HepG2 (cell line): Measurements from ENCODE around the gene ANKMY2. TPM values are rescaled to one million over a fixed set of nuclear protein-coding genes. Genes with fewer than 3 reads are reported as not detected.

Experiments used
- ATF2 ChIP-seq: sonication (generic); formaldehyde crosslinking; IDR thresholded peaks from 2 replicates; pipeline ENCODE4 v1.4.0; 2020; ENCODE audit warnings: missing genetic modification reagents
- DMAP1 ChIP-seq: IDR thresholded peaks from 2 replicates; pipeline ENCODE4 v1.6.1; 2016
- ELF1 ChIP-seq: sonication (generic); formaldehyde crosslinking; IDR thresholded peaks from 2 replicates; pipeline ENCODE4 v1.4.0; 2020; ENCODE audit warnings: missing genetic modification reagents
- ETV5 ChIP-seq: IDR thresholded peaks from 2 replicates; pipeline ENCODE4 v1.6.1; 2018; ENCODE audit warnings: missing biosample characterization, missing genetic modification reagents, inconsistent platforms, borderline replicate concordance
- GABPB1 ChIP-seq: IDR thresholded peaks from 2 replicates; pipeline ENCODE4 v1.6.1; 2016; ENCODE audit warnings: mild to moderate bottlenecking, missing genetic modification reagents, moderate library complexity, missing compliant biosample characterization
- HIVEP1 ChIP-seq: sonication (generic); formaldehyde crosslinking; IDR thresholded peaks from 2 replicates; pipeline ENCODE4 v1.4.0; 2020; ENCODE audit warnings: mild to moderate bottlenecking, missing genetic modification reagents
- KDM2A ChIP-seq: sonication (generic); formaldehyde crosslinking; IDR thresholded peaks from 2 replicates; pipeline ENCODE4 v1.4.0; 2020; ENCODE audit warnings: low read depth, missing genetic modification reagents, borderline replicate concordance
- MED8 ChIP-seq: sonication (generic); formaldehyde crosslinking; IDR thresholded peaks from 2 replicates; pipeline ENCODE4 v1.8.1; 2023; ENCODE audit warnings: mild to moderate bottlenecking, missing genetic modification reagents; ENCODE audit not compliant: insufficient replicate concordance
- MXD4 ChIP-seq: IDR thresholded peaks from 2 replicates; pipeline ENCODE4 v1.6.1; 2016; ENCODE audit warnings: mild to moderate bottlenecking, missing biosample characterization, missing genetic modification reagents
- POGZ ChIP-seq: sonication (generic); formaldehyde crosslinking; IDR thresholded peaks from 2 replicates; pipeline ENCODE4 v1.4.0; 2020; ENCODE audit warnings: mild to moderate bottlenecking, missing genetic modification reagents
- TCF7 ChIP-seq: sonication (generic); IDR thresholded peaks from 2 replicates; pipeline ENCODE4 v1.6.1; 2016; ENCODE audit warnings: antibody characterized with exemption, low read depth
- TEF ChIP-seq: sonication (generic); formaldehyde crosslinking; IDR thresholded peaks from 2 replicates; pipeline ENCODE4 v1.5.0; 2020; ENCODE audit warnings: missing genetic modification reagents
- TOE1 ChIP-seq: sonication (generic); formaldehyde crosslinking; IDR thresholded peaks from 2 replicates; pipeline ENCODE4 v1.4.0; 2020; ENCODE audit warnings: mild to moderate bottlenecking, missing genetic modification reagents
- ZBTB7B ChIP-seq: sonication (generic); formaldehyde crosslinking; IDR thresholded peaks from 2 replicates; pipeline ENCODE4 v1.4.0; 2020; ENCODE audit warnings: missing genetic modification reagents
- ZFP90 ChIP-seq: sonication (generic); formaldehyde crosslinking; IDR thresholded peaks from 2 replicates; pipeline ENCODE4 v1.8.0; 2022; ENCODE audit warnings: missing genetic modification reagents, mild to moderate bottlenecking, inconsistent platforms, borderline replicate concordance
- ZMYM4 ChIP-seq: sonication (generic); formaldehyde crosslinking; IDR thresholded peaks from 2 replicates; pipeline ENCODE4 v1.8.1; 2023; ENCODE audit warnings: mild to moderate bottlenecking, missing genetic modification reagents
- ZNF776 ChIP-seq: sonication (generic); formaldehyde crosslinking; IDR thresholded peaks from 2 replicates; pipeline ENCODE4 v1.4.0; 2020; ENCODE audit warnings: mild to moderate bottlenecking, missing genetic modification reagents
- polyA plus RNA-seq, 8 experiments: library from polyadenylated mRNA; depleted of rRNA in 3 of 8; stranded (reverse) in 7 of 8; unstranded in 1 of 8; fragments of >200 nt; fragmentation: Illumina TruSeq in 4 of 8; extraction: Trizol in 4 of 8; gene quantifications; 2 replicates each; pipeline versions ENCODE4 v1.2.1 to v1.2.3, GENCODE V29; 2011 to 2016; ENCODE audit warnings: low read depth in 4 of 8, missing spikeins in 1 of 8, mixed read lengths in 1 of 8; ENCODE audit not compliant: insufficient read depth in 1 of 8
- total RNA-seq, 5 experiments: library from RNA; depleted of rRNA; stranded (reverse); fragments of >200 nt; fragmentation: Illumina TruSeq; extraction: Trizol; gene quantifications; 2 replicates each; pipeline ENCODE4 v1.2.3, GENCODE V29; 2016; ENCODE audit warnings: low read depth in 1 of 5
- TF ChIP-seq, protein P1 (sequence below): sonication (generic); formaldehyde crosslinking; IDR thresholded peaks from 2 replicates; pipeline ENCODE4 v1.5.0; 2020; ENCODE audit warnings: mild to moderate bottlenecking, missing genetic modification reagents
- TF ChIP-seq, protein P2 (sequence below): sonication (generic); formaldehyde crosslinking; IDR thresholded peaks from 2 replicates; pipeline ENCODE4 v1.8.1; 2023; ENCODE audit warnings: mild to moderate bottlenecking, missing genetic modification reagents

The ANKMY2 gene
- total and polyA plus RNA-seq, 2 of the 13 experiments (the other 11 are each of a cell fraction or from before 2014, with no cell fraction given) = 12.2 to 21.6 TPM

GRCh38 chr7:16644636-16645592 lies 640 bp downstream of the ANKMY2 start (continued):
- TF ChIP-seq, protein P1, sequence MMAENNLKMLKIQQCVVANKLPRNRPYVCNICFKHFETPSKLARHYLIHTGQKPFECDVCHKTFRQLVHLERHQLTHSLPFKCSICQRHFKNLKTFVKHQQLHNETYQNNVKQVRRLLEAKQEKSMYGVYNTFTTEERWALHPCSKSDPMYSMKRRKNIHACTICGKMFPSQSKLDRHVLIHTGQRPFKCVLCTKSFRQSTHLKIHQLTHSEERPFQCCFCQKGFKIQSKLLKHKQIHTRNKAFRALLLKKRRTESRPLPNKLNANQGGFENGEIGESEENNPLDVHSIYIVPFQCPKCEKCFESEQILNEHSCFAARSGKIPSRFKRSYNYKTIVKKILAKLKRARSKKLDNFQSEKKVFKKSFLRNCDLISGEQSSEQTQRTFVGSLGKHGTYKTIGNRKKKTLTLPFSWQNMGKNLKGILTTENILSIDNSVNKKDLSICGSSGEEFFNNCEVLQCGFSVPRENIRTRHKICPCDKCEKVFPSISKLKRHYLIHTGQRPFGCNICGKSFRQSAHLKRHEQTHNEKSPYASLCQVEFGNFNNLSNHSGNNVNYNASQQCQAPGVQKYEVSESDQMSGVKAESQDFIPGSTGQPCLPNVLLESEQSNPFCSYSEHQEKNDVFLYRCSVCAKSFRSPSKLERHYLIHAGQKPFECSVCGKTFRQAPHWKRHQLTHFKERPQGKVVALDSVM (CRISPR knock-in tag) = peak; percentile 32
- TF ChIP-seq ZNF776 (peak; percentile 34; the same call in 1 of the 2 replicates), TCF7 (no peak), ELF1 (CRISPR knock-in tag) (peak; percentile 47; the same call in 1 of the 2 replicates), ETV5 (0 out of 2 replicates have a peak, but pooled peaks have one; percentile 16), KDM2A (CRISPR knock-in tag) (peak; percentile 40; the same call in 1 of the 2 replicates), POGZ (CRISPR knock-in tag) (0 out of 2 replicates have a peak, but pooled peaks have one; percentile 32), ZMYM4 (CRISPR knock-in tag) (peak; percentile 24; the same call in 1 of the 2 replicates), ATF2 (0 out of 2 replicates have a peak, but pooled peaks have one; percentile 13), HIVEP1 (CRISPR knock-in tag) (peak; percentile 74; the same call in 1 of the 2 replicates), GABPB1 (0 out of 2 replicates have a peak, but pooled peaks have one; percentile 15), TEF (CRISPR knock-in tag) (no peak), MED8 (CRISPR knock-in tag) (peak; percentile 41), DMAP1 (peak; percentile 21; the same call in 1 of the 2 replicates), TOE1 (no peak), ZBTB7B (CRISPR knock-in tag) (peak; percentile 79; the same call in 1 of the 2 replicates), MXD4 (0 out of 2 replicates have a peak, but pooled peaks have one; percentile 5), ZFP90 (0 out of 2 replicates have a peak, but pooled peaks have one; percentile 21)
- TF ChIP-seq, protein P2, sequence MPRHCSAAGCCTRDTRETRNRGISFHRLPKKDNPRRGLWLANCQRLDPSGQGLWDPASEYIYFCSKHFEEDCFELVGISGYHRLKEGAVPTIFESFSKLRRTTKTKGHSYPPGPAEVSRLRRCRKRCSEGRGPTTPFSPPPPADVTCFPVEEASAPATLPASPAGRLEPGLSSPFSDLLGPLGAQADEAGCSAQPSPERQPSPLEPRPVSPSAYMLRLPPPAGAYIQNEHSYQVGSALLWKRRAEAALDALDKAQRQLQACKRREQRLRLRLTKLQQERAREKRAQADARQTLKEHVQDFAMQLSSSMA = no peak
